ENCODE data around the gene RANBP9. TPM values are rescaled to one million over a fixed set of nuclear protein-coding genes. Genes with fewer than 3 reads are reported as not detected.

RANBP9 gene
- polyA plus RNA-seq, 1 donor, result 27.1 TPM

DNA sequence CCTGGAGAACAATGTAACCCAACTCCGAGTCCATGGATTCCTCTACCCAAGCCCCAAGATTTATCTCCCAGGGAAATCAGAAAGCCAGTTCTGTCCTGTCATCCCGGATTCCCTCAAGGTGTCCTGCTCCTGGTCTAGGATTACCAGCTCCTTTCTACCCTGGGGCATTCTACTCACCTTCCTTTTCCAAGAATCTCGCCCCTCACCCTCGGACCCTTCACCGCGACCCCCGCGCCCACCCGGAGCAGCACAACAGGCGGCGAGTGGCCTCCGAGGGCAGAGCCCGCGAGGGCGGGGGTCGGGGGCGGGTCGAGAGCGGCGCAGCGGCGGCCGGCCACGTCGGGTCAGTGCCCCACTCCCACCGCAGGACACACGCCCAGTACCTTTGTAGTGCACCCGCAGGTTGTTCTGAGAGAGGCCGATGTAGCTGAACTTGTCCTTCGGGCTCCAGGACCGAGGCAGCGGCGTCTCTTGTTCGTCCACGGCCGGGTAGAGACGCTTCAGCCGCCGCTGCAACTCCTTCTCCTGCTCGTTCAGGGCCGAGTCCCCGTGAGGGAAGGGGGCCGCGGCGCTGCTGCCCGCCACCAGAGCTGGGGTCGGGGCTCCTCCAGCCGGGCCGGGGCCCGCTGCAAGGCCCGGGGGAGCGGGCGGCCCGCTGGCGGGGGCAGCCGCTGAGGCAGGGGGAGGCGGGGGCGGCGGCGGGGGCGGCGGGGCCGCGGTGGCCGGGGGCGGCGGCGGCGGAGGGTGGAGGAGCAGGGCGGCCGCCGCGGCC lies 897 bp downstream of the RANBP9 start:
- DNase-seq (ENCODE audit: low read depth), result no peak

DNA sequence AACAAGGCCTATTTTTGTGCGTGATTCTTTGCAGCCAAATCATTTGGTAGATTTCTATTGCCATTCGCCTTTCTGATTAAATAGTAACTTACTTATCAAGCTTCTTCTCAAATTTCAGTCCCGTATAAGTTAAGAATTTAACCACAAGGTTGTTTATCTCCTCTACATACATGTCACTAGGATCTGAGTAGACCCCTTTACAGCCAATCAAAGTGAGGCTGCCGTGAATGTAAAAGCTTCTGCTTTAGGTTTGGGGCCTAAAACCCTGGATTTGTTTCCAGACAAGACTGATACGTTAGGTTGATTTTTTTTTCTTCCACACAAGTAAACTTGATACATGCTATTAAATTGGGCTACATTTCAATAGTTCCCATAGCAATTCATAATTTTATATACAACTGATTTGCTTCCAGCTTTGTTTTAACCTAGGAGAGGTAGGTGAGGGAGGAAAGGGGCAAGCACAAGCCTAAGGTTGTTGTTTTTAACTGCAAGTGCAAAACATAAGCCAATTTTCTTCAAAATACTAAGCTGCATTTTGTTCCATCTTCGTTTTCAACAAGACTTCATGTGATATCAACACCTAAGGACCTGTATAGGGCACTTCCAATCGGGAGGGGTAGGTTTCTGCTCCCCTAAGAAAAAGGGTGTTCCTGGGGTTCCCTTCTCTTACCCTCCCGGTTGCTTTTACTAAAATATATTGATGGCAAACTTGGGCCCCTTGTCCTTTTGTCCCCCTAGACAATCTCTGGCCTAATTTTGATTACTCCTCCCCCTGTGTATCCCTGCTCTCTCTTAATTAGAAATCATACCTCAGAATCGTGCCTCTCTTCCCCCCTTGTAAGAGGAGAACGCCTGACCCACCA lies 1.7 kb downstream of the RANBP9 start:
- no peak for DNase-seq (ENCODE audit: low read depth)

DNA sequence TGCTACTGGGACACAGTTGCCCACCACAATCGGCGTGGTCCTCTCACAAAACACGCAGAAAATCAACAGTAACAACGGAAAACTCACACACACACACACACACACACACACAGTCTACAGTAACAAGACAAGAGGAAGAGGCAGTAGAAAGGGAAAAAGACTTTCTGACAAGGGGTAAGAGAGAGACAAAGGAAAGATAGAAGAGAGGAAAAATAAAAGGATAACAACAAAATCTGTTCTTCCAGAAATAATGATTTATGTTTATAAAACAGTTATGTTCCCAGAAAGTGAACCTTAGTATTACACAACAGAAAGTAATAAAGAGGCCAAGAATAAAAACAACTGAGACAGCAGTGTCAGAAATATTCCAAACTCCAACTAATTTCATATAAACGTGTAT lies 2.9 kb downstream of the RANBP9 start:
- no peak for DNase-seq (ENCODE audit: low read depth)

DNA sequence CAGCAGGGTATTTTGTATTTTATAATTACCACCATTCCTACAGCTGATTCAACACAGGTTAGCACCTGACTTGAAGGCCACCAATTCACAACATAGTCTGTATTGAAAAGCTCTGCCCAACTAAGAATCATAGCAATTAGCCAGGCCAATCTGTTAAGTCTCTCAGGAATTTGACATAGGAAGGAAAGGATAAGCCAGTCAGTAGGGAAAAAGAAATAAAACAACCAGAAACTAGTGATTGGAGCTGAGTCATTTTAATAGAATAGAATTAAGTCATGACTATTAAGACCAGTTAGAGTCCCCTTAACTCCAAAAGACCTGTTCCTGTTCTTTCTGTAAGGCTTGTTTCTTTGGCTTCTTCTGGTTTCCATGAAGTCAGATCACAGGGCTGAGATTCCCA lies 8.1 kb downstream of the RANBP9 start:
- no peak for DNase-seq (ENCODE audit: low read depth)

DNA sequence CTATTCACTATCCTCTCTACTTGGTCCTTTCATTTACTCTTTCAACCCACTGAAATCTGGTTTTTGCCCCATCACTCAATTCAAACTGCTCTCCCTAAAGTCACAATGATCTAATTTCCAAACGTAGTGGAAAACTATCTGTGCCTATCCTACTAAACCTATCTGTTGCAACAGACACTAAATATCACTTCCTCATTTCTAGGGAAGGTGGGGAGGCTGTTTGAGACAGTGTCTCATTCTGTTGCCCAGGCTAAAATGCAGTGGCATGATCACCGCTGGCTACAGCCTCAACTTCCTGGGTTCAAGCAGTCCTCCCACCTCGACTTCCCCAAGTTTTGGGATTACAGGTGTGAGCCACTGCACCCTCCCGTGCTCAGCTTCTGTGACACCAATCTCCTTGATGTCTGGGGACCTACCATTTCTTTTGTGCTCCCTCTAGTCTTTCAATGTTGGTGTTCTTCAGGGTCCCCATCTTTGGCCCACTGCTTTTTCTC lies 8.8 kb downstream of the RANBP9 start:
- DNase-seq (ENCODE audit: low read depth), result no peak

DNA sequence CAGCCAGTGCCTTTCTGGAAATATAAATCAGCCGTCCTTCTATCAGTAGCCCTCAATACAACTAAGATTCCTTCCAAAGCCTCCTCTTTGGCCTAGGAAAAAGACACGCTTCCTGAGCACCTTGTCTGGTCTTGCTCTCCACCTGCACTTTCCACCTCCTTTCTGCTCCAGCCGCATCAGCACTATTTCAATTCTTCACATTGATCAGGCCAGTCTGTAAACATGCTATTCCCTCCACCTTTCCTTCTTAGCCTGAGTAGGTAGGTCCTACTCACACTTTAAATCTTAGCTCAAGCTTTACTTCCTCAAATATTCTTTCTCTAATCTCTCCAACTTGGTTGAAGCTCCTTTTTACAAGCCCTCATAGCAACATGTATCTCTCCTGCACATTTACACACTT lies 11.4 kb downstream of the RANBP9 start:
- DNase-seq (ENCODE audit: low read depth), result no peak

DNA sequence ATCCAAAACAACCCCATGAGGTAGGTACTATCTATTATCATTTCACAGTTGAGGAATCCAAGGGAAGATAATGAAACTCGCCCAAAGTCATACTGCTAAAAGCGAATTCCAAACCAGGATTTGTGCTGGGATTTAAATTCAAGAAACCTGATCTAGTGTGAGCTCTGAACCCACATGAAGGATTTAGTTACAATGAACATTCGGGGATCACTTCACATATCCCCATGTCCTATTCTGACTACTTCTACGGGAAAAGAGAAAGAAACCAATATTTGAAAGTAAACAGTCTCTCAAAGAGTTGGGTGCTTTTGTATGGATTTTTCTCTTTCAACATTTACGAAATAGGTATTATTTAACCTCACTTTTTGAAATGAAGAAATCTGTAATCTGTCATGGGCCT lies 12.9 kb downstream of the RANBP9 start:
- DNase-seq (ENCODE audit: low read depth), result no peak

DNA sequence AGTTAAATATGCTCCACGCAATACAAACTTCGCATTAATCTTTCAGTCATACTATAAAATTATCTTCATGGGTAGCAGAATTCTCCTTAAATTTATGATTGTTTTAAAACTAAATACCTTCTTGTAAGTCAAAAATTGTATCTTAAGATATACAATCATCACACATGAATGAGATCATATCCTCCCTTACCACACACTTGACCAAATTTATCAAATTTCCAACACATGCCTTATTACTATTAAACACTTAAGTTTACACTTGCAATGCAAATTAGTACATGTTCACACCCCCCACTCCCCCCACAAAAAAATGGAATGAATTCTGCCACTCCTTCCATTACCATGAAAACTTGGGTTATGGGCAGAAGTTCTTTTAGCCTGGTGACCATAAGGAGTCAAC lies 13.8 kb downstream of the RANBP9 start:
- DNase-seq (ENCODE audit: low read depth), result no peak

DNA sequence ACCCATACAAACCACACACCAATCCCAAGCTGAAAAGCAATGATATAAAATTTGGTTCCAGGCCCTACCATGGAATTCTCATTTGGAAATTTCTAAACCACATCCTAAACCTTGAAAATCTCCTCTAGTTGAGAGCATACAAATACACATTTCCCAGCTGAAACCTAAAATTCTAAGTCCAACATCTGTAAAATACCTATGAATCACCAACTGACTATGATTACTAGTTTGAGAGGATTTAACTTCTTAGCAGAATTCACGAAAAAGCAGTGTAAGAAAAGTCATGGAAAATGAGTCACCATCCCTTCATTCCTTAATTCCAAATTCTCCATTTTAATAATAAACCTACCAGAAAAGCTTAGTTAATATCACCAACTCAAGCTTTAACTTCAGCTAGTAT lies 15.4 kb downstream of the RANBP9 start:
- no peak for DNase-seq (ENCODE audit: low read depth)

DNA sequence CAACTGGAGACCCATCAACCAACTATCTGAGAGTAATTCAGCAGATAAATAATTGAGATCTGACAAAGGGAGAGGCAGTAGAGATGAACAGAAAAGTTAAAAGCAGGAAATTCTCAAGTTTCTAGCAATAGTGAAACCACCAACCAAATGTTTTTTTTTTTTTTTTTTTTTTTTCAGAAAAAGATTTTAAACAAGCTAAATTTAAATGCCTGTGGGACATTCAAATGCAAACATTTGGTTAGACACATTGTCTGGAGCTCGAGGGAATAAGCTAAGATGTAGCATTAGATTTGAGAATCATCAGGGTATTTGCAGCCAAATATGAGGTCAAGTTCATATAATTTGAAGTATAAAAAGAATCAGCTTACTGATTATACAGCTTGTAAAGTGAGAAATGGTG lies 16.4 kb downstream of the RANBP9 start:
- no peak for DNase-seq (ENCODE audit: low read depth)

DNA sequence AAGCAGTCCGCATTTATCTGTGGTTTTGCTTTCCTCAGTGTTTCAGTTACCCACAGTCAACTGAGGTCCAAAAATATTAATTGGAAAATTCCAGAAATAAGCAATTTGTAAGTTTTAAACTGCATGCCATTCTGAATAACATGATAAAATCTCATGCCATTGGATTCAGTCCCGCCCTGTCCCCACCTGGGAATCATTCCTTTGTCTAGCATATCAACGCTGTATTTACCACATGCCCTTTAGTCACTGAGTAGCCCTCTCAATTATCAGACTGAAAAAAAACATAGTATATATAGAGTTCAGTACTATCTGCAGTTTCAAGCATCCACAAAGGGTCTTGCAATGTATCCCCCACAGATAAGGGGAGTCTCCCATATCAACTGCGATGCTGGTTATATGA lies 17.1 kb downstream of the RANBP9 start:
- DNase-seq (ENCODE audit: low read depth), result no peak

DNA sequence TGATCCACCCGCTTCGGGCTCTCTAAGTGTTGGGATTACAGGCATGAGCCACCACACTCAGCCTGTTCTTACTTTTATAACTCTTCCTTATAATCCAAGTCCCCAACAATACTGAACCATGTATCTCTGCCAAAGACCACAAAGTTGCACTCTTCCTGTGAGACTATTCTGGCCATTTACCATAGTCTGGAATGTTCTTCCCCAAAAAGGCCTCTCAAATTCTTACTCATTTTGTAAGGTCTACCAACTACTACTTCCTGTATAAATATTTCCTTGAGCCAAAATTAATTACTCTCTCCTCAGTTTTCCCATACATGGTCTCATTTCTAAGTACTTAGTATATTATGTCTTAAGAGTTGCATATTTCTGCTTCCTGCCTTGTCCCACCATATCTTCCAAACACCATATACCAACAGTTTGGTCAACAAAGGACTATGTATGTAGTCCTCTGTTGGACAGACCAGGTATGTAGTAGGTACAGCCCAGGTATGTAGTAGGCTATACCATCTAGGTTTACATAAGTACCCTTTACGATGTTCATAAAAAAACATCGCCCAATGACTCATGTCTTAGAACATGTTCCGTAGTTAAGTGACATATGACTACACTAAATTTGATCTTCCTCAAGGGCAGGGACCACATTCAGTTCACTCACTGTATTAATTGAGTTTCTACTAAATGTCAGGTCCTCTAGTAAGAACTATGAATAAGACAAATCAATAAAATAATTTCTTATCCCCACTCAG lies 22.0 kb downstream of the RANBP9 start:
- no peak for DNase-seq (ENCODE audit: low read depth)

DNA sequence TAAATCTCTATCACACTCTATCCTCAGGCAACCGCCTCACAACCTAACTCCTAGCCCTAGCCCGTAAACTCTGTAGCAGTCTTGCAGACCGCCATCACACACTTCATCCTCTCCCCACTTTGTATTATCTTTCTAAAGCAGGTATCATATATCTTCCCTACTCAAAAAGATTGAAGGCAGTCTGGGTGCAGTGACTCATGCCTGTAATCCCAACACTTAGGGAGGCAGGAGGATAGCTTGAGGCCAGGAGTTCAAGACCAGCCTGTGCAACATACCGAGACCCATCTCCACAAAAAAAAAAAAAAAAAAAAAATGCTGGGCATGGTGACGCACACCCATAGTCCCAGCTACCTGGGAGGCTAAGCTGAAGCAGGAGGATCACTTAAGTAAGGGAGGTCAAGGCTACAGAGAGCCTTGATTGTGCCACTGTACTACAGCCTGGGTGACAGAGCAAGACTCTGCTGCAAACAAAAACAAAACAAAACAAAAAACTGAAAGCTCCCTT lies 22.9 kb downstream of the RANBP9 start:
- no peak for DNase-seq (ENCODE audit: low read depth)

DNA sequence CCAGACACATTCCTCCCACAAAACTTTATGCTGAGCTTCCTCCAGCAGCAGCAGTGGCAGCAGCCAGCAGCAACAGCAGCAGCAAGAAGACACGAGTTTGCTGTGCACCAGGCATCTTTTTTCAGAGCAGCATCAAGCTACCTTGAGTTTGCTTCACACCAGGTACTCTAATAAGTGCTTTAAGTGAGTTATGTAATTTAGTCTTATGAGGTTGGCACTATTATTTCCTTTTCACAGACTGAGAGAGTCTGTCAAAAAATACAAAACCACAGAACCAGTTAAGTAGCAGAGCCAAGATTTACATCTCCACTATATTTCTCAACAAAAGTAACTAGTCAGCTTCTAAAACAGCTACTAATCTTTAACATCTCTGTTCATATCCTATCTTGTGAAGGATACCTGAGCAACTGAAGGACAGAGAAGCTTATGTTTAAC lies 23.7 kb downstream of the RANBP9 start:
- no peak for DNase-seq (ENCODE audit: low read depth)

DNA sequence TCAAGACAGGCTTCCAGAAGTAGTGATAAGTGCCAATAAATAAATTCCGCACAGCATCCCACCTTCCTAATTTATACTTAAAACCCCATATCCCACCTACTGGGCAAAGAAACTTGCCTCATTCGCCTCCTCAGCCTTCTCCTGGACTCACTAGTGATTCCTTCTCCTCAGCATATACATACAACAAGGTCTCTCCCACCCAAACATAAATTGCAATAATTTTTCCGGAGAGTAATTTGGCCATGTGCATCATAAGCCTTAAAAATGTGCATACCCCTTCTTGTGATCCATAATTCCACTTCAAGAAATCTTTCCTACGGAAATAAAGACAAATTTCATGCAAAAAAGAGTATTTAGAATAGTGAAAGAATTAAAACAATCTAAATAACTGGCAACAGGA lies 26.8 kb downstream of the RANBP9 start:
- no peak for DNase-seq (ENCODE audit: low read depth)

DNA sequence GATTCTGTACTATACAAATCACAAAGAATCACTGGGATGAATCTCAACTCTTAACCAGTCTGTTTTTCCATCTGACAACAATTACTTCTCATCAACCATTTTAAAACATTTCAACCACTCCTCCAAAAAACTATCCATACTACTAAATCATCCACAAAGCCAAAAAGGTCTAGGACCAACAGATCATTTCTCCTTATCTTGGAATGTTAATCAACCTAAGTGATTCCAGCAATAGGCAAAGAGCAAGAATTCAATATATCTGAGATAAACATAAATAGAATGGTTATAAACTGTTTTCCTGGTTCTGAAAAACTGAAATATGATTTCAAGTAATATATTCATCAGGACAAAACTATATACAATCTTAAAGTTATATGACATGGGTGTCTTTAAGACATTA lies 28.6 kb downstream of the RANBP9 start:
- DNase-seq (ENCODE audit: low read depth), result no peak

DNA sequence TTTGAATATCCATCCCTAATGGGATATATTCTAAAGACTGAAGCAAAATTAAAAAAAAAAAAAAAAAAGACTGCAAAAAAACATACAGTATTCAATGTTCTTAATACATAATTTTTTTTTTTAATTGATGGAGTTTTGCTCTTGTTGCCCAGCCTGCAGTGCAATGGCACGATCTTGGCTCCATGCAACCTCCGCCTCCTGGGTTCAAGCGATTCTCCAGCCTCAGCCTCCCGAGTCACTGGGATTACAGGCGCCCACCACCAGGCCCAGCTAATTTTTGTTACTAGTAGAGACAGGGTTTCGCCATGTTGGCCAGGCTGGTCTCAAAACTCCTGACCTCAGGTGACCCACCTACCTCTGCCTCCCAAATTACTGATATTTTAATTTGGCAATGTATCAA lies 29.3 kb downstream of the RANBP9 start:
- DNase-seq (ENCODE audit: low read depth), result no peak

DNA sequence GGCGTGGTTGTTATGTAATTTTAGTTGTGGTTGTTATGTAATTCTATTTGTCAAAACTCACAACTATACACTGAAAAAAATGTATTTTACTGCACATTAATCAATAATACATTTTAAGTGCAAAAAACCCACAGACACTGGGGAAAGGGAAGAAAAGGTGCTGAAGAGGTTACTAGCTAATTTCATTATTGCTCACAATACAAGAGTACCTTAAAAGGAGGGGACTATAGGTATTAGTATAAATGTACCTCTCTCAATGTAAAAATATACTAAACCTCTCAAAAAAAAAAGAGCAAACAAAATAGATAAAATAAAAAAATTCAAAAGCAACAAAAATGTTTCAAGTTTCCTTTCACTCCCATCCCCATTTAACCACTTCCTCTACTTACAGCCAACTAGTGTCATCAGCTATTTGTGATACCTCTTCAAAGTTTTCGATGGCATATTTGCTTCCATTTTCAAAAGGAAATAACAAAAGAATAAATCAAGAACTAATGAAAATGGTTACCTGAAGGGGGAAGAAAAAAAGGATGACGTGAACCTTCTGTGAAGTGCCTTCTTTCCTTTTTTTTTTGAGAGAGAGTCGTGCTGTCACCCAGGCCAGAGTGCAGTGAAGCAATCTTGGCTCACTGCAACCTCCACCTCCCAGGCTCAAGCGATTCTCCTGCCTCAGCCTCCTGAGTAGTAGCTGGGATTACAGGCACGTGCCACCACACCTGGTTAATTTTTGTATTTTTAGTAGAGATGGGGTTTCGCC lies 30.2 kb downstream of the RANBP9 start:
- DNase-seq (ENCODE audit: low read depth), result no peak

DNA sequence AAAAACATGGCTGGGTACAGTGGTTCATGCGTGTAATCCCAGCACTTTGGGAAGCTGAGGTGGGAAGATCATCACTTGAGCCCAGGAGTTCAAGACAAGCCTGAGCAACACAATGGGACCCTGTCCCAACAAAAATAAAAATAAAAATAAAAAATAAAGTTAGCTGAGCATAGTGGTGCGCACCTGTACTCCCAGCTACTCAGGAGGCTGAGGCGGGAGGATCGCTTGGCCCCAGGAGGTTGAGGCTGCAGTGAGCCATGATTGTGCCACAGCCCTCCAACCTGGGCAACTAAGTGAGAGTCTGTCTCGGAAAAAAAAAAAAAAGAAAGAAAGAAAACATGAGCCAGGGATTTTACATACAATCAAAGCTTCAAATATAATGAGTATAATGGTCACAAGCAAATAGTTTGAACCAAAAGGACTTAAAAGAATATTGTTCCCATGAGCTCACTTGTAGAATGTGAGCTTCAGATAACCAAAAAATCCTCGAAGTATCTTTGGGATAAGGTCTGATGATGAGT lies 31.1 kb downstream of the RANBP9 start:
- no peak for DNase-seq (ENCODE audit: low read depth)

DNA sequence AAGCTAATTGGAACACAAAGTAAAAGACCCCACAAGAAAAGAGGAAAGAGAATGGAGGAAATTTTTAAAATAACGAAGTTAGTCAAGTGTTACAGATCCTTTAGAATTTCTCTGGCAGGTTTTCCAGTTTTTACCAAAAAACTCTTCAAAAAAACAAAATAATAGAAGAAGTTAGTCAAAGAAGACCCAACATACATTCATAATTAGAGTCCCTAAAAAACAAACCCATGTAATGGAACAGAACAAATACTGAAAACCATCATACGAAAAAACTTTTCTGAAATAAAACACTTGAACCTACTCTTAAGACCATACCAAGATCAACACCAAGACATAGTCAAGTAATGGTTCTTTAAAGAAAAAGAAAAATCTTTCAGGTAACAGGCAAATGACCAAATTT lies 31.6 kb downstream of the RANBP9 start:
- no peak for DNase-seq (ENCODE audit: low read depth)
